Left lobe of liver (tissue), 2 donors: ENCODE results near the gene RPL26. TPM values are rescaled to one million over a fixed set of nuclear protein-coding genes. Genes with fewer than 3 reads are reported as not detected.

ENCODE experiments used
- ATAC-seq: fragments of 200-7000 bp; cut with Tn5 transposase; one replicate; pipeline ENCODE4 v1.9.1; 2020; ENCODE audit warnings: mild to moderate bottlenecking, moderate library complexity
- DNase-seq: peaks from one replicate; pipeline ENCODE4 v3.0.0-alpha.2; 2020; ENCODE audit warnings: low spot score
- total RNA-seq: library from RNA; stranded (reverse); gene quantifications from one replicate; pipeline ENCODE4 v1.2.1, GENCODE V29; 2021
- donor health status: DM: no; HTN: no; CAD: no; lungs with moderate emphysema.
- donor health status: DM: no; HTN: yes; CAD: no.

RPL26 gene
- total RNA-seq, 1 donor from 2014 or later = 397 TPM

GRCh38 chr17:8332128-8332527 is 50.9 kb downstream of the RPL26 start:
- ATAC-seq (no peak), DNase-seq (no peak)

Other genes with a start within 250 kb of the RPL26 start
- 108 TPM for gene PER1, start 230.8 kb downstream of the RPL26 start, total RNA-seq
- gene VAMP2, start 220.2 kb downstream of the RPL26 start, total RNA-seq = 18.1 TPM
- gene TMEM107, start 206.8 kb downstream of the RPL26 start, total RNA-seq = 3.6 TPM
- 4.5 TPM for gene BORCS6, start 193.0 kb downstream of the RPL26 start, total RNA-seq
- 0.68 TPM for gene AURKB, start 172.6 kb downstream of the RPL26 start, total RNA-seq
- gene CTC1, start 135.1 kb downstream of the RPL26 start, total RNA-seq = 18.1 TPM
- 18.9 TPM for gene PFAS, start 133.9 kb downstream of the RPL26 start, total RNA-seq
- 6.6 TPM for gene RANGRF, start 94.5 kb downstream of the RPL26 start, total RNA-seq
- 2.3 TPM for gene SLC25A35, start 87.8 kb downstream of the RPL26 start, total RNA-seq
- 1.9 TPM for gene ARHGEF15, start 73.0 kb downstream of the RPL26 start, total RNA-seq
- gene ODF4, start 43.4 kb downstream of the RPL26 start, total RNA-seq = not detected
- not detected for gene RNF222, start 14.6 kb upstream of the RPL26 start, total RNA-seq
- 37.5 TPM for gene NDEL1, start 52.7 kb upstream of the RPL26 start, total RNA-seq
- gene MYH10, start 247.5 kb upstream of the RPL26 start, total RNA-seq = 22.8 TPM